Measurements from ENCODE around the gene CCDC121.
"Not testable (repeated sequence)": the region's sequence is repeated elsewhere in the genome, so short reads cannot be mapped to it uniquely, and the experiment has no call there.

The CCDC121 gene

DNA sequence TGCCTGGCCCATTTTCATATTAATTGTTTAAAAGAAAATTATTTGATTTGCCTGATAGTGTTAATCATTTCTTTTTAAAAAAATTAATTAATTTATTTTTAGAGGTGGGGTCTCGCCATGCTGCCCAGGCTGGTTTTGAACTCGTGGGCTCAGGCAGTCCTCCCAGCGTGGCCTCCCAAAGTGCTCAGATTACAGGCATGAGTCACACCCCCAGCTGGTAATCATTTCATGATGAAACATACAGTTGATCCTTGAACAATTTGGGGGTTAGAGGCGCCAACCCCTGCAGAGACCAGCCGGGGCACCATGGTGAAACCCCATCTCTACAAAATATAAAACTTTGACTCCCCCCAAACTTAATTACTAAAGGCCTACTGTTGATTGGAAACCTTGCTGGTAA is 8.0 kb upstream of the CCDC121 start:
- no peak for DNase-seq (ENCODE audit: low read depth)
- H3K4me3 ChIP-seq (ENCODE audit: low read depth, low read length), result no peak overlapping the region
- TF ChIP-seq, protein P1, sequence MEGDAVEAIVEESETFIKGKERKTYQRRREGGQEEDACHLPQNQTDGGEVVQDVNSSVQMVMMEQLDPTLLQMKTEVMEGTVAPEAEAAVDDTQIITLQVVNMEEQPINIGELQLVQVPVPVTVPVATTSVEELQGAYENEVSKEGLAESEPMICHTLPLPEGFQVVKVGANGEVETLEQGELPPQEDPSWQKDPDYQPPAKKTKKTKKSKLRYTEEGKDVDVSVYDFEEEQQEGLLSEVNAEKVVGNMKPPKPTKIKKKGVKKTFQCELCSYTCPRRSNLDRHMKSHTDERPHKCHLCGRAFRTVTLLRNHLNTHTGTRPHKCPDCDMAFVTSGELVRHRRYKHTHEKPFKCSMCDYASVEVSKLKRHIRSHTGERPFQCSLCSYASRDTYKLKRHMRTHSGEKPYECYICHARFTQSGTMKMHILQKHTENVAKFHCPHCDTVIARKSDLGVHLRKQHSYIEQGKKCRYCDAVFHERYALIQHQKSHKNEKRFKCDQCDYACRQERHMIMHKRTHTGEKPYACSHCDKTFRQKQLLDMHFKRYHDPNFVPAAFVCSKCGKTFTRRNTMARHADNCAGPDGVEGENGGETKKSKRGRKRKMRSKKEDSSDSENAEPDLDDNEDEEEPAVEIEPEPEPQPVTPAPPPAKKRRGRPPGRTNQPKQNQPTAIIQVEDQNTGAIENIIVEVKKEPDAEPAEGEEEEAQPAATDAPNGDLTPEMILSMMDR (IDR thresholded peaks at IDR 0.05; ENCODE audit: low read depth, low read length, missing control alignments), result no peak

DNA sequence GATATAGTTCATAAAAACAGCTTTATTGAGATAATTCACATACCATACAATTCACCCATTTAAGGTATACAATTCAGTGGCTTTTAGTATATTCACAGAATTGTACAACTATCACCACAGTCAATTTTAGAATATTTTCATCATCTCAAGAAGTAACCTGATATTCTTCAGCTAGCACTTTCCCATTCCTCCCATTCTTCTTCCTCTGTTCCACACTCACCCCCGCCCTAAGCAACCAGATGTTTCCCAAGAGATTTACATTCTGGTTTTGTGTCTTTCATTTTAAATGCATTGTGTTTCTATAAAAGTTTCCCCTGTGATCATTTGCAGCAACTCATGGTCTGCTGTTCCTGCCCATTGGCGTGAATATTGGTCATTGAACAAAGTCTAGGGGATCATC is 5.5 kb upstream of the CCDC121 start:
- no peak overlapping the region for H3K4me3 ChIP-seq (ENCODE audit: low read depth, low read length)
- DNase-seq (ENCODE audit: low read depth), result no peak
- TF ChIP-seq, protein P1 (IDR thresholded peaks at IDR 0.05; ENCODE audit: low read depth, low read length, missing control alignments), result no peak

DNA sequence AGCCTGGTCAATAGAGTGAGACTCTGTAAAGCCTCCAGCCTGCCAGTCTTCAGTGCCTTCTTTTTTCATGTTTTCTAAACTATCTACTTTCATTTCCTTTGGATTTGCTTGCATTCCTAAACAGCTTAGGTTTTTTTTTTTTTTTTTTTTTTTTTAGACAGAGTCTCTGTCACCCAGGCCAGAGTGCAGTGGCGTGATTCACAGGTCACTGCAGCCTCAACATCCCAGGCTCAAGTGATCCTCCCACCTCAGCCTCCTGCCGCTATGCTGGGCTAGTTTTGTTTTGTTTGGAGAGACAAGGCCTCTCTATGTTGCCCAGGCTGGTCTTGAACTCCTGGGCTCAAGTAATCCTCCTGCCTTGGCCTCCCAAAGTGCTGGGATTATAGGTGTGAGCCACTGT is 1.4 kb upstream of the CCDC121 start:
- DNase-seq (ENCODE audit: low read depth); H3K4me3 ChIP-seq (ENCODE audit: low read depth, low read length): not testable (repeated sequence)

DNA sequence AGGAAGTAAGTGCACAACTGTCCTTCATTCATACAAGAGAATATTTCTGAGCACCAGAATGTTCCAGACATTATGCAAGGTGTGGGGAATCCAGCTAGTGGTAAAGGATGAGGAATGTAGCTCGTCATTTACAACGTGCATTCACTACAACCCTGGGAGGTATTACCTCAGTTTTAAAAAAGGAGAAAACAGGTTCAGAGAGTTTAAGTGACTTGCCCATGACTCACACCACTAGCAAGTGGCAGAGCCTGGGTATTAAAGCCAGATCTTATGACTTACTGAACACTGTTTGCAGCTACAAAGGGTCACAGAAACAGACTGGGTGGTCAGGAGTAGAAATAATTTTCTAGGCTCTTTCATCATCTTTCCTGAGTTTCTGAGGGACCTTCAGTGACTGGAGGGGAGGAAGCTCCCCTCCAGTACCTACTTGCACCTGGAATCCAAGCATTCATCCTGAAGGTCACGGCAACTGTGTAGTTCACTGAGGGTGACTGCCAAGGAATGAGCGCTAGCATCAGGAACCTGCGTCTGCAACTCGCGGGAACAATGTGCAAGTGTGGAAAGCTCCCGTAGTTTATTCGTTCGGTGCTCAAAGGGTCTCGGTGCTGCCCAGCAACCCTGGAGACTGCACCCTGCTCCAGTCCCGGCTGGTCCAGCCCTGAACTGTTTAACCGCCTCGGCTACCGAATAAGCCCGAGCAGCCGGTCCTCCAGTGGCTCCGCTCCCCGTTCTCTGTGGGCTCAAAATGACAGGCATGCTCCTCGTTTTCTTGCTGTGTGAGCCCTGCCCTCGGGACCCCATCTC is 647 bp downstream of the CCDC121 start:
- peak overlapping the region; percentile 95 for H3K4me3 ChIP-seq (ENCODE audit: low read depth, low read length)
- DNase-seq (ENCODE audit: low read depth), result no peak
- TF ChIP-seq, protein P1 (IDR thresholded peaks at IDR 0.05; ENCODE audit: low read depth, low read length, missing control alignments), result no peak

DNA sequence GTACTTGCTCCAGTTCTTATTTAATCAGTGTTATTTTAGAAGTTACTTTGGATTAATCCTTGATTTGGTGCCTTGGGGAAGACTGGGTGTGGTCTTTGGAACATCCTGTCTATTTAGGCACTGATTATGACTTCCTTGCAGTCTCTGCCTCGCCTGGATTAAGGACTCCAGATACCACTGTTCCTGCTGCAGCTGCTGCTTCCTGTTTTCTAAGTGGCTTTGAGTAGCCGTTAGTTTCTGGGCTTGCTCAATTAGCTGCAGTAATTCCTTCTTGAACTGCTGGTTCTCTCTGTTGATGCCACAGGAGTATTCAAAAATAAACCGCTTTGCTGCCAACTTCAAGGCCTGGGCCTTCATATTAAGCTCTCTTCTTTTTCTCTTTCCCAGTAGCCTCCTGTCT is 1.9 kb downstream of the CCDC121 start:
- DNase-seq (ENCODE audit: low read depth); H3K4me3 ChIP-seq (ENCODE audit: low read depth, low read length): not testable (repeated sequence)

DNA sequence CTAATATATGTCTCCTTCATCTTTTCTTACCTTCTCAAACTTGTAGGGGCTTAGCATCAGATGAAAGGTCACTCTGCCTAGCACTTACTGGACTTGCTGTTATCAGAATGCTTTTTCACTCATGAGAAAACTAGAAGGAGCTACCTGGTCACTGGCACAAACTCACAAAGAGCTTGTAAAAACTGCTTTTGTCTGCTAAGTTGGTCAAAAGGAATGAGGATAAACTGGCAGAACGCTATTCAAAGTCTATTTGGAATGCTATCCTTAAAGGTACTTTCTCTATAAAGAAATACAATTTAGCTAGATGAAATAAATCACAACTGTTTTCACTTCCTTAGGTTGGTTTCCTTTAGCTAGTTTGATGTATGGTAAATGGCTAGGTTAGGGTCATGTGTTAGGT is 2.5 kb downstream of the CCDC121 start:
- not testable (repeated sequence) for DNase-seq (ENCODE audit: low read depth); H3K4me3 ChIP-seq (ENCODE audit: low read depth, low read length)

DNA sequence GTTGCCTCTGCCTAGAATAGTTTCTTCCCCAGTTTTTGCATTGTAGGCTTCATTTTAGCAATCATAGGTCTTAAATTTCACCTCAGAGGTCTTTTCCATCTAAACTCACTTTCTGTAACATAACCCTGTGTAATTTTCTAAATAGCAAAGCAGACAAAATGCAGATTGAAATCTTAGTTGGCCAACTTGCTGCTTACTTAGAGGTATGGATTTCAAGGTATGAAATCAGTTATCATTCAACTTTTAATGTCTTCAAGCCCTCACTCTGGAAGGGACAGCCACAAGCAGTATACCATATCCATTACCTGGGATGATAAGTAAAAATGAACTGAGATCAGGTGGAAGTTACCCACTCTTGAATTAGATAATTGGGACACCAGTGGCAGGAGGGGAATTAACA is 3.9 kb downstream of the CCDC121 start:
- no peak for DNase-seq (ENCODE audit: low read depth)
- TF ChIP-seq, protein P1 (IDR thresholded peaks at IDR 0.05; ENCODE audit: low read depth, low read length, missing control alignments), result no peak
- H3K4me3 ChIP-seq (ENCODE audit: low read depth, low read length), result no peak overlapping the region

DNA sequence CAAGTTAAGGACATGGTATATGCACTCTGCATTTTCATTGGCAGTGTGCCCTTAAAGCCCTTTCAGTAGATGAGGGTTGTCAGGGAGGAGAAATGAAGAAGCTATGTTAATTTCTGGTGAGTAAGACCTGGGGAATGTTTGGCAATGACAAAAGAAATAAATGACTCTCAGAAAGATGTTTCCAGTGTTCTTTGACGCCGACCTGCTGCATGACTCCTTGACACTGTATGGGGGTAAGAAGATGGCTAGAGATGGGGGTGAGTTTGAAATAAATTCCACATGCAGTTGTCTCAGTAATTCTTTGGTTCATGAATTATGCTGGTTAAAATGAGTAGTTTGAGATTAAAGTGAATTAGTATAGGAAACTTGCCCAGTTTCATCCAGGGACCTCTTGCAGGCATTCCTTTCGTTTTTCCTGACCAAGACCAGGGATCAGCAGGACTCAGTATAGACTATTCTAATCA is 5.9 kb downstream of the CCDC121 start:
- TF ChIP-seq, protein P1 (IDR thresholded peaks at IDR 0.05; ENCODE audit: low read depth, low read length, missing control alignments), result no peak
- no peak for DNase-seq (ENCODE audit: low read depth)

More for the DNA sequence above, 5.9 kb downstream of the CCDC121 start:
- H3K4me3 ChIP-seq (ENCODE audit: low read depth, low read length), result no peak overlapping the region

Measured in GM12864 (cell line).